ENCODE data around the gene ALG9. TPM values are rescaled to one million over a fixed set of nuclear protein-coding genes. Genes with fewer than 3 reads are reported as not detected.

Gene ALG9
- total RNA-seq, 4 donors from 2014 or later: 26.7 to 33.9 (median 31.1) TPM

- no peaks in the 10 kb centered on the region for H3K27me3 ChIP-seq
- no peak overlapping the region for H3K4me3 ChIP-seq
- H3K9me3 ChIP-seq: no peaks in the 10 kb centered on the region
- peaks cover 0 to 11% (median 0%) of the 10 kb centered on the region in 3 donors for H3K4me1 ChIP-seq
- peaks cover 0 to 82% of the 10 kb centered on the region in 2 donors for H3K36me3 ChIP-seq
- 78 to 87% methylated on average over 6 to 7 of the region's 7 CpGs for WGBS, 2 donors (ENCODE audit: low coverage in 1 of 2)
- TF ChIP-seq POLR2AphosphoS5 (IDR thresholded peaks at IDR 0.05) (no peak), CTCF (IDR thresholded peaks at IDR 0.05) (no peak), EP300 (IDR thresholded peaks at IDR 0.05) (no peak), POLR2A (IDR thresholded peaks at IDR 0.05) (no peak)
- no peak overlapping the region for H3K27ac ChIP-seq
- ATAC-seq: no peak
These were observed 25.9 kb downstream of the ALG9 start for GRCh38 chr11:111845276-111846028.

- 83 to 86% methylated on average over 3 to 5 of the region's 5 CpGs for WGBS, 2 donors (ENCODE audit: low coverage in 1 of 2)
- H3K27ac ChIP-seq: no peak overlapping the region
- TF ChIP-seq POLR2AphosphoS5 (IDR thresholded peaks at IDR 0.05): no peak
- TF ChIP-seq EP300 (IDR thresholded peaks at IDR 0.05): no peak
- TF ChIP-seq POLR2A (IDR thresholded peaks at IDR 0.05): no peak
- TF ChIP-seq CTCF (IDR thresholded peaks at IDR 0.05): no peak
- ATAC-seq: no peak
- H3K4me3 ChIP-seq: no peak overlapping the region
- peaks cover 0 to 73% of the 10 kb centered on the region in 2 donors for H3K36me3 ChIP-seq
- H3K9me3 ChIP-seq: no peaks in the 10 kb centered on the region
- H3K27me3 ChIP-seq: no peaks in the 10 kb centered on the region
- H3K4me1 ChIP-seq: peaks cover 0 to 11% (median 0%) of the 10 kb centered on the region in 3 donors
These were observed 27.7 kb downstream of the ALG9 start for GRCh38 chr11:111843661-111844060.

GRCh38 chr11:111841370-111842053, 29.9 kb downstream of the ALG9 start:
- Histone ChIP-seq H3K27ac (peak overlapping the region in 1 of 4 donors; percentile 32), H3K4me3 (no peak overlapping the region), H3K4me1 (peaks cover 0 to 3% (median 0%) of the 10 kb centered on the region in 3 donors), H3K36me3 (peaks cover 4 to 71% of the 10 kb centered on the region in 2 donors), H3K9me3 (no peaks in the 10 kb centered on the region), H3K27me3 (no peaks in the 10 kb centered on the region)
- ATAC-seq: peak; percentile 92
- TF ChIP-seq POLR2AphosphoS5 (IDR thresholded peaks at IDR 0.05) (peak; percentile 35), EP300 (IDR thresholded peaks at IDR 0.05) (no peak), CTCF (IDR thresholded peaks at IDR 0.05) (peak; percentile 82 to 97 (median 91))
- WGBS, 2 donors (ENCODE audit: low coverage in 1 of 2): 22 to 23% methylated on average over 10 of the region's 10 CpGs

GRCh38 chr11:111840143-111840542, 31.2 kb downstream of the ALG9 start:
- no peak overlapping the region for H3K27ac ChIP-seq
- H3K9me3 ChIP-seq: no peaks in the 10 kb centered on the region
- 57 to 71% methylated on average over 1 of the region's 1 CpG for WGBS, 2 donors (ENCODE audit: low coverage in 1 of 2)
- no peaks in the 10 kb centered on the region for H3K27me3 ChIP-seq
- ATAC-seq: no peak
- peaks cover 4 to 73% of the 10 kb centered on the region in 2 donors for H3K36me3 ChIP-seq
- H3K4me3 ChIP-seq: no peak overlapping the region
- H3K4me1 ChIP-seq: no peaks in the 10 kb centered on the region
- no peak for TF ChIP-seq EP300 (IDR thresholded peaks at IDR 0.05)

- Histone ChIP-seq H3K4me1 (no peaks in the 10 kb centered on the region), H3K9me3 (no peaks in the 10 kb centered on the region), H3K36me3 (peaks cover 4 to 70% of the 10 kb centered on the region in 2 donors), H3K27ac (no peak overlapping the region), H3K27me3 (no peaks in the 10 kb centered on the region), H3K4me3 (no peak overlapping the region)
- no peak for ATAC-seq
- no peak for TF ChIP-seq POLR2A (IDR thresholded peaks at IDR 0.05)
- TF ChIP-seq EP300 (IDR thresholded peaks at IDR 0.05): no peak
- no peak for TF ChIP-seq POLR2AphosphoS5 (IDR thresholded peaks at IDR 0.05)
- no peak for TF ChIP-seq CTCF (IDR thresholded peaks at IDR 0.05)
- WGBS, 2 donors (ENCODE audit: low coverage in 1 of 2): 80 to 90% methylated on average over 5 of the region's 5 CpGs
These were observed 33.3 kb downstream of the ALG9 start for GRCh38 chr11:111838054-111838453.
